Esophagus muscularis mucosa (tissue), 4 donors: ENCODE results near the gene BRPF1.

Experiments
- CTCF ChIP-seq, 3 experiments: fragments of 200-600 bp in 2 of 3; fragments of 450-650 bp in 1 of 3; sonication (generic) in 2 of 3; IDR thresholded peaks; one replicate each; pipeline ENCODE4 v1.5.1; 2017 to 2019; ENCODE audit warnings: antibody characterized with exemption in 3 of 3, mild to moderate bottlenecking in 2 of 3, moderate library complexity in 1 of 3
- EP300 ChIP-seq: sonication (generic); formaldehyde crosslinking; IDR thresholded peaks from one replicate; pipeline ENCODE4 v1.6.1; 2017; ENCODE audit warnings: antibody characterized with exemption
- POLR2AphosphoS5 ChIP-seq, 2 donors: sonication (generic); formaldehyde crosslinking; IDR thresholded peaks; one replicate each; pipeline ENCODE4 v1.6.1; 2017; ENCODE audit warnings: antibody characterized with exemption in 2 of 2

GRCh38 chr3:9697892-9698291 is 33.6 kb upstream of the BRPF1 start:
- TF ChIP-seq EP300 (no peak), CTCF (IDR thresholded peaks at IDR 0.05) (no peak), POLR2AphosphoS5 (IDR thresholded peaks at IDR 0.05) (no peak)
